KBM-7 (cell line): ENCODE results near the gene CSF2.

Experiments
- DNase-seq: peaks from one replicate; pipeline ENCODE4 v3.0.0-alpha.2; 2015
- in situ Hi-C: fragments of 300-500 bp; cut with MboI; formaldehyde crosslinking; loops from 2 replicates; pipeline ENCODE4 v1.14.3; 2020; ENCODE audit warnings: low sequenced_read_pairs, low pct_unique_long_range_greater_than_20kb, mixed read lengths

The CSF2 gene

DNA sequence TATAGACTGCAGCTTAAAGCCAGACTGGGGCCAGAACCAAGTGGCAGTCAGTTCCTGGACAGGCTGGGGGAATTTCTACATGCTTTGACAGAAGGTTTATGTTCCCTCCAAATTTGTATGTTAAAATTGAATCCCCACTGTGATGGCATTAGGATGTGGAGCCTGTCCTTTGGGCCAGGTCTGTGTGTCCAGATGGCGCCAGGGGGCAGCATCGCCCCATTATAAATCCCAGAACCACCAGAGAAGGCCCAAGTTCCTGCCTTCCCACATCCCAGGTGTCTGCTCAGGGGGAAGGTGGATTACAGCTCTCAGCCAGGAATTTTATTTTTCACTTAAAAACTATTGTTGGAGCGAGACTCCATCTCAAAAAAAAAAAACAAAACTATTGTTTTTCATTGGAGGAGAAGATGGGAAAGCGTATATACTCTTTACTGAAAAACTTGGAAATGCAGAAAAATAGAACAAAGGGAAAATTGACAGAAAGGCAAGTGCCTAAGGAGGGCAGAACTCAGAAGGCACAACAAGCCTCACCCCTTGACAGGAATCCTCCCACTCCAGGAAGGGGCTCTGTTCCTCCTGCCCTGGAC is 8.1 kb upstream of the CSF2 start:
- in situ Hi-C loops: loop anchor here (25.0 kb wide), 1 partner anchor 447 kb away; no protein-coding TSS in a partner anchor
- peak; percentile 81 for DNase-seq

DNA sequence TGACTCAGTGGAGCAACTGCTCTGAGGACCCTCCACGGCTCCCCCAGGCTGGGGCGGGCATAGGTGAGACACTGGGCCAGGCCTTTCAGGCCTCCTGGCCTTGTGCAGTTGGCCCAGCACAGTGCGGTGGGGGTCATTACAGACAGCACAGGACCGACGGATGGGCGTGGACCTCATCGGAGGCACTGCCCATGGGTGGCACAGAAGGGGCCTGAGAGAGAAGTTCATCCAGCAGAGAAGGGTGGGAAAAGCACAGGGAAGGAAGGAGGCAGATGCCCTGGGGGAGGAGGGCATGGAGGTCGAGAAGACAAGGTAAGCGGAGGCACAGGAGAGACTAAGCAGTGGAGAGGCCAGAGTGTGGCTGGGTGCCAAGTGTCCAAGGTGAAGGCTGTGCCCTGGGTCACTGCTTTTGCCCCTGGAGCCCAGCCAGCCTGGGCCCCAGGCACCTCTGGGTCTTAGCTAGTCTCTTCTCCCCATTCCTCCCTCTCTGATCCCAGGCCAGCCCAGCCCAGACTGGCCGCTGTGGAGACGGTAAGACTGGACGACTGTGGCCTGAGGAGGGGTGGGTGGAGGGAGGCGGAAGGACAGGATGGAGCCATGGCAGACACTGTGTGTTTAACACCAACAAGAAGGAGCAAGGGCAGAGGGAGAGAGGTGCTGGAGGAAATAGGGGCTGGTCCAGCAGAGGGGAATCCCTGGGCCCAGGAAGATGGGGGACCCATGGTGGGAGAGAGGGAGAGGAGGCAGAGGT is 7.5 kb upstream of the CSF2 start:
- DNase-seq: no peak
- in situ Hi-C loops: loop anchor here (25.0 kb wide), 1 partner anchor 446 kb away; no protein-coding TSS in a partner anchor

DNA sequence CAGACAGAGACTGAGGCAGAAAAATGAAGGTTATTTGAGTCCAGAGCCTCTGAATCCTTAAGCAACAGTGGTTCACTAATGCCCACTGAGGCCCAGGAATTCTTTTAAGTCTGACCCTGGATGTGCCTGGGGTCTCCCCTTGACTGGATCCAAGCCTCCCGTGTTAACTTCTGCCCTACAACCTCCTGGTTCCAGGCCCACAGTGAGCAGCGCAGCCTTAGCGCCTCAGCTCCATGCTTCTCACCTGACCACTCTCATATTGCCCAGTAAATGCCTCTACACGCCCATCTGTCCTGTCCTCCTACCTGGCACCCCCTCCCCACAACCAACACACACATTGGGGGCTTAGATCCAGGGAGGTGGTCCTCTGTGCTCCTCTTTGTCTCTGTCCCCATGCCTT is 6.7 kb upstream of the CSF2 start:
- in situ Hi-C loops: loop anchor here (25.0 kb wide), 1 partner anchor 445 kb away; no protein-coding TSS in a partner anchor
- no peak for DNase-seq

DNA sequence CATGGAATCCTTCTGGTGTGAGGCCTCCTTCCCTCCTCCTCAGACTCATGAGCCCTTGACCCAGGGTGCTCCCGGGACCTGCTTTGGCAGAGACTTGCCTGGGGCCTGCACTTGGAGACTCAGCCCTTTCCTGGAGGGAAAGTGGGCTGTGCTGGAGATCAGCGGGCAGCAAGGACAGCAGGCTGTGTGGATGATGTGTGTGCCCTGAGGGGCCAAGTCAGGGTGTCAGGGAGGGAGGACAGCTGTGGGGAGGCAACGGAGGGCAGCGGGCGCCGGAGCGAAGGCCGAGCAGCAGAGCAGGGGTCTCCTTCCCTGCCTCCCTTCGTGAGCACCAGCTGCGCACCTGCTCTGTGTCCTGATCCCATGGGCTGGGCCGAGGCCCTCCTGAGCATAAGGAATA is 6.1 kb upstream of the CSF2 start:
- in situ Hi-C loops: loop anchor here (25.0 kb wide), 1 partner anchor 445 kb away; no protein-coding TSS in a partner anchor
- DNase-seq: no peak

DNA sequence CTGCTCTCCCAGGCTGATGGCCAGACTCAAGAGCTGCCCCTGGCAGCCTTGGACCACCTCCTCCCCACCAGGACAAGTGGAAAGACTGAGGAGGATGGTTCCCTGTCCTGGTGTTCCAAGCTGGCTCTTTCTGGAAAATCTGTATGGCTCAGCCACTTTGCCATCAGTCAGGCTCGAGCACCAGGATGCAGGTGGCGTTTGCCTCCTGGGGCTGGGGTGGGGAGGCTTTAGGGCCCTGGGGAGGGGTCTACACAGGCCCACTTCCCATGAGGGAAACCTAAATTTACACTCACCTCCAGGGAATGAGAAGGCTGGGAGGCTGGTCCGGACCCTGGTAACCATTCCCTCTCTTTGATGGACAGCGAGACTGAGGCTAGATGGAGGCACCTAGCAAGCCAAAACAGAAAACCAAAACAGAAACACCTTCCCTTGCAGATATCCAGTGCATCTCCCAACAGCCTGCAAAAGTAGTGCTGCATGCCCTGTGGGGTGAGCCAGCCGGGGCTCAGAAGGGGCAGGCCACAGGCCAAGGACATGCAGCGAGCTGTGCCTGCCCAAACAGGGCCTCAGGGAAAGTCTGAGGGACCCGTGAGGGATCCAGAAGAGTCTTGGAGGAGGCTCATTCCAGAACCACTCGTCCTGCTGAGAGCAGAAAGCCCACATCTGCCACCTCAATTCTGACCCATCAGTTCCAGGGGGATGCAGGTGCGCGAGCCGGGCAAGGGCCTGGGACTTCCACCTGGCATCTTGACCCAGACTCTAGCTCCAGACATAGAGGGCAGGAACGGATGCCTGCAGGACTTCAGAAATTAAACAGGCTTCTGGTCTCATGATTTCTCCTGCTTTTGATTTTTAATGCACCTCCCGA is 5.4 kb upstream of the CSF2 start:
- in situ Hi-C loops: loop anchor here (25.0 kb wide), 1 partner anchor 444 kb away; no protein-coding TSS in a partner anchor
- DNase-seq: no peak

DNA sequence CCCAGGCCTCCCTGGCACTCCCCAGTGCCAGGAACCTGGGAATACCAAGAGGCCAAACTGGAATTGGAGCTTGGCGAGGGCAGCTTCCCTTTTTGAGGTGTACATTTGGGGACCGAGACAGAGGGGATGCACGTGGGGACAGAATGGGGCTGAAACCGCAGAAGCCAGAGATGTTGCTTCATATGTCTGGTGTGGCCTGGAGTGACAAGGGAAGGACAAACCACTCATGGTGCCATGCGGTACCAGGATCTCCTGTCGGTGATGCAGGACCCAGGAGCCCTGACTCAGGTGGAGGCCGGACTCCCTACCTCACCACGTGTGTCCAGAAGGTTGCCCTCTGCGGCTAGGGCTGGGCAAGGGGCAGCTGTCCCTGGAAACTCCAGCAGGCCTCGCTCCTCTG is 4.0 kb upstream of the CSF2 start:
- DNase-seq: peak; percentile 62
- in situ Hi-C loops: loop anchor here (25.0 kb wide), 1 partner anchor 443 kb away; no protein-coding TSS in a partner anchor

DNA sequence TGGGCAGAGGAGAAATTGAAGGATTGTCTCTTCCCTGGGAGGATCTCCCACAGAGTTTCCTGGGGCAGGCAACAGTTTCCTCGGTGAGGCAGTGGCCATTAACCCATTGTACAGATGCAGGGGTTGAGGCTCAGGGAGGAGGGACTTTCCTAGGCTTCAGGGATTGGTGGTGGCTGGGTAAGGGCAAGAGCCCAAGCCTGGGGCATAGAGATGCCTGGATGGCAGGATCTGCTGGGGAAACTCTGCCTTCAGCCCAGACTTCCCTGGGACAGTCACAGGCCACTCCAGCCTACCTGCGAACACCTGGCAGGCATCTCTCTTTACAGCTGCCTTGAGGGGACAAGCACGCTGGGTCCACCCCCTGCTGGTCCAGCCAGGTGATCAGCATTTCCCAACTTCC is 3.6 kb upstream of the CSF2 start:
- in situ Hi-C loops: loop anchor here (25.0 kb wide), 1 partner anchor 442 kb away; no protein-coding TSS in a partner anchor

DNA sequence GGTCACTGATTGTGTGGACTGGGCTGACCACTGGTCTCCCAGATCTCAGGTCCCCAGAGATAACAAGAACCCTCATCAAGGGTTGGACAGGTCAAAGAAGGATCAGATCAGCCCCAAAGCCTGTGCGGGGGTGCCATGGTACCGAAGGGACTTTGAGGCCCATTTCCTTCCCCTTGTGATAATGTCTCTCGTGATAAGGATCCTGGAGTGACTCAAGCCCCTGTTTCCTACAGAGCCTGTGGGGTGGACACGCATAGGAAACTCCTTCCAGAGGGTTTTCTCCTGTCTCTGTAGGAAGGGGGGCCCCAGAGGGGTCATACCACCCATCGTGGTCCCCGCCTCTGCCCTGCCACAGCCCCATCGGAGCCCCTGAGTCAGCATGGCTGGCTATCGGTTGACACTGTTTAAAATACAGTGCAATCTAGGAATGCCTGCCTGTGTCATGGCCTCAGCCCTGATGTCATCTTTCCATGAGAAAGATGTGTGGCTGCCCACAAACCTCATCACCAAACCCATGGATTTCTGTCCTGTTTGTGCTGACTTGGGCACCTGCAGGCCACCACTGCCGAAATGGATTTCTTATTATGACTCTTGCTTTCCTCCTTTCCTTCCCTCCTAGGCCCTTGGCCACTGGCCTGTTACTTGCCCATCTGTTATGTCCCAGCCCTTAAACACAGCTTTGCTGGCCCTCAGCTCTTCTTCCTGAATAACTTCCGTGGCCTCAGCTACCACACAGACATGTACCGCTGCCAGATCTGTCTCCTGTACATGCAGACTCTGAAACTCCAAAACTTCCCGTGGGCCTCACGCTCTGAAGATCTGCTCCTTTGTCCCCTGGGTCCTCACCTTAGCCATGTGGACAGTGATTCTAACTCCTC is 2.9 kb upstream of the CSF2 start:
- in situ Hi-C loops: loop anchor here (25.0 kb wide), 1 partner anchor 442 kb away; no protein-coding TSS in a partner anchor
- DNase-seq: no peak

More for the DNA sequence above, 3.6 kb upstream of the CSF2 start:
- DNase-seq: no peak

DNA sequence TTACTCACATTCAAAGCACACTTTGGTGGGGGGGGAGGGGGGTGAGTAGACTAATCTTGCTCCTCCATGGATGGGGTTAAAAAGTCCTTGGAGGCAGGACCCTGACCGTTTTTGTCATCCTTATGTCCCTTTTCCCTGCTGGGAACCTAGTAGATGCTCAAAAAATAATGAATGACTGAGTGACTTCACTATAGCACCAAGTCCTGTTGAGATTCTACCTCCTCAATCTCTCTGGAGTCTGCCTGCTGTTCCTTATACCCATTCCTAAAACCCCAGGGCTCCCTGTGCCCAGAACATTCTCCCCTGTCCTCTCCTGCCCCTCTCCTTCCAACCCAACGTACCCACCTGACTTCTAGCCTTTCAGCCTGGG is 2.3 kb upstream of the CSF2 start:
- in situ Hi-C loops: loop anchor here (25.0 kb wide), 1 partner anchor 441 kb away; no protein-coding TSS in a partner anchor
- no peak for DNase-seq

DNA sequence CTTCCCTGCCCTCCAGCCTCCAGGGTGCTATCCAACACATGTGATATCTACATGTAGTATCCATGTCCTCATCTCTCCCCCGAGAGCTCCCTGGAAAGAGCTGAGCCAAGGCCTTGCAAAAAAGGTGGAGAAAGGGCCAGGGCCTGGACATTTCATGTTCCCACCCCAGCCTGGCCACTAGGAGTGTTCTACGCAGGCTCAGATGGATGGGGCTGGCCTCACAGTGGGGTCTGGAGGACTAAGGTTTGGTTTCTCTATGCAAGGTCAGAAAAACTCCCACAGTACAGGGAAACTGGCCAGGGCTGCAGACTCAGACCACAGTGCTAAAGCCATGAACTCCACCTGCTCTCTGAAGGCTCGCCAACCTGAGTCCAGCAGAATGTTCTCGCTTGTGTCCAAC is 1.5 kb upstream of the CSF2 start:
- DNase-seq: no peak
- in situ Hi-C loops: loop anchor here (25.0 kb wide), 1 partner anchor 440 kb away; no protein-coding TSS in a partner anchor

DNA sequence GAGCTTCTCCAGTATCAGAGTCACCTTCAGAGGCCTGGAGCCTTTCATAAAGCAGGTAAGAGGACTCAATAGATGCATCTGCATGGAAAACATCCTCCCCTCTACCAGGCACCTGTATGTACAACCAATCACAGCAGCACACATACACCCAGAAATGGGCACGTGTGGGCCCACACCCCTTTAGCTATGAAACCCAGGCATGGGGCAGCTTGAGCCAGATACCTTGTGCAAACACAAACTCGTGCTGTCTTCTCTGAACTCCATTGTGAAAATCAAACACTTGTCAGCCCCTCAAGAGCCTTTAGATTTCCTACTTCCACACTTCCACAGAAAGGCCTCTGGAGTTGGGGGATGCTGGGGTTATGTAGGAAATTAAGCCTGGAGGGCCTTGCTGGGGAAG is 1.1 kb upstream of the CSF2 start:
- DNase-seq: no peak
- in situ Hi-C loops: loop anchor here (25.0 kb wide), 1 partner anchor 440 kb away; no protein-coding TSS in a partner anchor

DNA sequence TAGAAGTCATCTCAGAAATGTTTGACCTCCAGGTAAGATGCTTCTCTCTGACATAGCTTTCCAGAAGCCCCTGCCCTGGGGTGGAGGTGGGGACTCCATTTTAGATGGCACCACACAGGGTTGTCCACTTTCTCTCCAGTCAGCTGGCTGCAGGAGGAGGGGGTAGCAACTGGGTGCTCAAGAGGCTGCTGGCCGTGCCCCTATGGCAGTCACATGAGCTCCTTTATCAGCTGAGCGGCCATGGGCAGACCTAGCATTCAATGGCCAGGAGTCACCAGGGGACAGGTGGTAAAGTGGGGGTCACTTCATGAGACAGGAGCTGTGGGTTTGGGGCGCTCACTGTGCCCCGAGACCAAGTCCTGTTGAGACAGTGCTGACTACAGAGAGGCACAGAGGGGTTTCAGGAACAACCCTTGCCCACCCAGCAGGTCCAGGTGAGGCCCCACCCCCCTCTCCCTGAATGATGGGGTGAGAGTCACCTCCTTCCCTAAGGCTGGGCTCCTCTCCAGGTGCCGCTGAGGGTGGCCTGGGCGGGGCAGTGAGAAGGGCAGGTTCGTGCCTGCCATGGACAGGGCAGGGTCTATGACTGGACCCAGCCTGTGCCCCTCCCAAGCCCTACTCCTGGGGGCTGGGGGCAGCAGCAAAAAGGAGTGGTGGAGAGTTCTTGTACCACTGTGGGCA is 642 bp downstream of the CSF2 start:
- DNase-seq: no peak
- in situ Hi-C loops: loop anchor here (25.0 kb wide), 1 partner anchor 438 kb away; no protein-coding TSS in a partner anchor

DNA sequence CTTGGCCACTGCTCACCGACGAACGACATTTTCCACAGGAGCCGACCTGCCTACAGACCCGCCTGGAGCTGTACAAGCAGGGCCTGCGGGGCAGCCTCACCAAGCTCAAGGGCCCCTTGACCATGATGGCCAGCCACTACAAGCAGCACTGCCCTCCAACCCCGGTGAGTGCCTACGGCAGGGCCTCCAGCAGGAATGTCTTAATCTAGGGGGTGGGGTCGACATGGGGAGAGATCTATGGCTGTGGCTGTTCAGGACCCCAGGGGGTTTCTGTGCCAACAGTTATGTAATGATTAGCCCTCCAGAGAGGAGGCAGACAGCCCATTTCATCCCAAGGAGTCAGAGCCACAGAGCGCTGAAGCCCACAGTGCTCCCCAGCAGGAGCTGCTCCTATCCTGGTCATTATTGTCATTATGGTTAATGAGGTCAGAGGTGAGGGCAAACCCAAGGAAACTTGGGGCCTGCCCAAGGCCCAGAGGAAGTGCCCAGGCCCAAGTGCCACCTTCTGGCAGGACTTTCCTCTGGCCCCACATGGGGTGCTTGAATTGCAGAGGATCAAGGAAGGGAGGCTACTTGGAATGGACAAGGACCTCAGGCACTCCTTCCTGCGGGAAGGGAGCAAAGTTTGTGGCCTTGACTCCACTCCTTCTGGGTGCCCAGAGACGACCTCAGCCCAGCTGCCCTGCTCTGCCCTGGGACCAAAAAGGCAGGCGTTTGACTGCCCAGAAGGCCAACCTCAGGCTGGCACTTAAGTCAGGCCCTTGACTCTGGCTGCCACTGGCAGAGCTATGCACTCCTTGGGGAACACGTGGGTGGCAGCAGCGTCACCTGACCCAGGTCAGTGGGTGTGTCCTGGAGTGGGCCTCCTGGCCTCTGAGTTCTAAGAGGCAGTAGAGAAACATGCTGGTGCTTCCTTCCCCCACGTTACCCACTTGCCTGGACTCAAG is 1.5 kb downstream of the CSF2 start:
- no peak for DNase-seq
- in situ Hi-C loops: loop anchor here (25.0 kb wide), 1 partner anchor 437 kb away; no protein-coding TSS in a partner anchor

DNA sequence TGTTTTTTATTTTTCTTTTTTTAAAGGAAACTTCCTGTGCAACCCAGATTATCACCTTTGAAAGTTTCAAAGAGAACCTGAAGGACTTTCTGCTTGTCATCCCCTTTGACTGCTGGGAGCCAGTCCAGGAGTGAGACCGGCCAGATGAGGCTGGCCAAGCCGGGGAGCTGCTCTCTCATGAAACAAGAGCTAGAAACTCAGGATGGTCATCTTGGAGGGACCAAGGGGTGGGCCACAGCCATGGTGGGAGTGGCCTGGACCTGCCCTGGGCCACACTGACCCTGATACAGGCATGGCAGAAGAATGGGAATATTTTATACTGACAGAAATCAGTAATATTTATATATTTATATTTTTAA is 2.1 kb downstream of the CSF2 start:
- no peak for DNase-seq
- in situ Hi-C loops: no loop called here

DNA sequence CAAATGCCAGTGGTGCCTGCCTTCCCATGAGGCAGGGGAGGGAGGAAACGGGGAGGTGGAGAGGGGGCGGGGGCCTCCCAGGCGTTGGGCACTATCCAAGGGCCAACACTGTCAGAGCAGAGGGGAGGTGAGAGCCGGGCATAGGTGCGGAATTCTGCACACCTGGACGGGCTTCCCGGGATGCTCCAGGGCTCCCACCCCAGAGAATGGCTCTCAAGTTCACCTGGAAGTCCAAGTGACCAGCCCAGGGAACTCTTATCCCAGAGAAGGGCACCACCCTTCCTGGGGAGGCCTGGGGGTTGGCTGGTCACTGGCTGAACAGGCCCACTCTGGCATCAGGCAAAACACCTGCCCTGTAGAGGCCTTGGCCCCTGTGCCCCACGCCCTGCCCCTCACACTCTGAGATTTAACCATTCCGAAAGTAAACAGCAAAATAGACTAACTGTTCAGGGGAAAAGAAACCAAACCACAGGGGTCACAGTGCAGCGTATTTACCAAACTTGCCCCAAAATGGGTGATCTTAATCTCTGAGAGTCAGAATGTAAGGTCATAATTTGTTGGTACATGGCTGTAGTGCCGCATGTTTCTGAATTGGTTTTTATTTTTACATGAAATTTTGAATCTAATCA is 2.7 kb downstream of the CSF2 start:
- no peak for DNase-seq
- in situ Hi-C loops: no loop called here

DNA sequence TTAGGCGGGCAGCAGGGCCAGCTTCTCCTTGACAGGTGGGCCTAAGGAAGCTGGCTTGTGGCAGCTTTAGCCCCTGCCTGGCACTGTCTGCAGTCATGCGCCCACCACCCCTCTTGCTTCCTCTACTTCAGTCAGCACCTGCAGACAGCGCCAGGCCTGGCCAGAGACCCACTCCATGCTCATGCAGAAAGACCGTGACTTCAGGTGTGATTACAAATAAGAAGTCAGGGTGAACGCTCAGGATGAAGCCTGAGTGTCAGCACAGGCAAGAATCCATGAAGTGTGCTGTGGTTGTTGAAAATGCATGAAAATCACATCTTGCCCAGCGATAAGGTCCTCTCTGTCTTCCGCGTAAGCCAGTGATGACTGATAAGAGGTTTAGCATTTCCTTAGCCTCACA is 3.4 kb downstream of the CSF2 start:
- no peak for DNase-seq
- in situ Hi-C loops: no loop called here
